GM12878 (cell line): ENCODE data around the gene TNNT2. TPM values are rescaled to one million over a fixed set of nuclear protein-coding genes. Genes with fewer than 3 reads are reported as not detected.

Experiments used
- ATAC-seq: fragments of 200-7000 bp; cut with Tn5 transposase; 3 replicates; pipeline ENCODE4 v1.9.1; 2020; ENCODE audit warnings: mild to moderate bottlenecking, moderate library complexity
- BruUV-seq: library from RNA; stranded (reverse); fragments of 400-500 nt; replicated peaks from 2 replicates; lab custom pipeline; 2021; lab: Mats Ljungman, UMichigan
- CTCF ChIA-PET: fragments of 300-600 bp; sonication (Branson Sonifier 250); formaldehyde crosslinking; extraction: SDS; loops from one replicate; lab custom pipeline; 2021; ENCODE audit warnings: inconsistent platforms; lab: Yijun Ruan, JAX
- POLR2A ChIA-PET: fragments of 350-600 bp; formaldehyde crosslinking; extraction: SDS; loops from one replicate; lab custom pipeline; 2021; ENCODE audit warnings: inconsistent platforms; lab: Charles Lee
- RAD21 ChIA-PET: fragments of 300-600 bp; sonication (Branson Sonifier 250); formaldehyde crosslinking; loops from one replicate; lab custom pipeline; 2023; ENCODE audit warnings: antibody characterized with exemption; ENCODE audit not compliant: unreplicated experiment; lab: Charles Lee
- SMC1A ChIA-PET: fragments of 300-600 bp; sonication (Branson Sonifier 250); formaldehyde crosslinking; loops from one replicate; lab custom pipeline; 2023; ENCODE audit not compliant: unreplicated experiment, uncharacterized antibody; lab: Charles Lee
- DNase-seq: peaks from one replicate; pipeline ENCODE4 v3.0.0-alpha.2; 2011; ENCODE audit warnings: low read depth, low spot score
- FAIRE-seq: peaks from 3 replicates; lab custom pipeline; 2011; peaks lifted over from hg19 to GRCh38; lab: Jason Lieb, UNC
- H2AFZ ChIP-seq: 2 replicates; pipeline ENCODE4 v1.6.0; 2011; ENCODE audit warnings: low read depth, low read length, control low read depth; ENCODE audit not compliant: control insufficient read depth
- H3K27ac ChIP-seq: 2 replicates; pipeline ENCODE4 v1.5.1; 2011; ENCODE audit warnings: control low read depth; ENCODE audit not compliant: control insufficient read depth, insufficient read depth
- H3K27me3 ChIP-seq, 2 experiments: replicated peaks in 1 of 2; 2 replicates each; pipeline versions ENCODE4 v1.6.0 to v1.6.1; 2011; ENCODE audit warnings: low read length in 1 of 2; ENCODE audit not compliant: control insufficient read depth in 2 of 2, insufficient read depth in 2 of 2
- H3K36me3 ChIP-seq, 2 experiments: 2 replicates each; pipeline ENCODE4 v1.5.1; 2011; ENCODE audit warnings: low read length in 1 of 2; ENCODE audit not compliant: control insufficient read depth in 2 of 2, insufficient read depth in 2 of 2
- H3K4me1 ChIP-seq: 2 replicates; pipeline ENCODE4 v1.6.1; 2011; ENCODE audit warnings: mild to moderate bottlenecking, low read length, moderate library complexity, mixed read lengths; ENCODE audit not compliant: control insufficient read depth, insufficient read depth
- H3K4me2 ChIP-seq: 2 replicates; pipeline ENCODE4 v1.6.0; 2011; ENCODE audit warnings: control low read depth; ENCODE audit not compliant: control insufficient read depth, insufficient read depth
- H3K4me3 ChIP-seq: fragments of 200-600 bp; sonication (generic); 2 replicates; pipeline ENCODE4 v1.5.1; 2016
- H3K79me2 ChIP-seq: 2 replicates; pipeline ENCODE4 v1.6.0; 2011; ENCODE audit warnings: low read length; ENCODE audit not compliant: control insufficient read depth, insufficient read depth
- H3K9ac ChIP-seq: 2 replicates; pipeline ENCODE4 v1.8.0; 2011; ENCODE audit warnings: low read length, control low read depth, mixed read lengths; ENCODE audit not compliant: control insufficient read depth, insufficient read depth
- H3K9me3 ChIP-seq: replicated peaks from 3 replicates; pipeline ENCODE4 v1.5.1; 2011; ENCODE audit warnings: mild to moderate bottlenecking, low read length; ENCODE audit not compliant: control insufficient read depth, insufficient read depth
- H4K20me1 ChIP-seq: 2 replicates; pipeline ENCODE4 v1.6.0; 2011; ENCODE audit not compliant: control insufficient read depth, insufficient read depth
- ASH2L ChIP-seq: fragments of 300-600, 200-600 bp; sonication (generic); IDR thresholded peaks from 2 replicates; pipeline ENCODE4 v1.6.1; 2017; ENCODE audit warnings: low read depth, mild to moderate bottlenecking, borderline replicate concordance
- BMI1 ChIP-seq: fragments of 450-650 bp; IDR thresholded peaks from 2 replicates; pipeline ENCODE4 v1.6.1; 2016; ENCODE audit warnings: mild to moderate bottlenecking, moderate library complexity, borderline replicate concordance
- E2F4 ChIP-seq: IDR thresholded peaks from 2 replicates; pipeline ENCODE4 v1.6.1; 2012; ENCODE audit warnings: low read depth, low read length, improper control_type of control experiment
- GABPA ChIP-seq: IDR thresholded peaks from 2 replicates; pipeline ENCODE4 v1.6.1; 2014; ENCODE audit warnings: antibody characterized with exemption, low read depth, mild to moderate bottlenecking, inconsistent platforms
- IKZF1 ChIP-seq: fragments of 450-650 bp; conservative IDR thresholded peaks from 2 replicates; pipeline ENCODE4 v1.6.1; 2017; ENCODE audit warnings: antibody characterized with exemption, mild to moderate bottlenecking
- NR2F1 ChIP-seq: fragments of 450-650 bp; conservative IDR thresholded peaks from 2 replicates; pipeline ENCODE4 v1.6.1; 2017; ENCODE audit warnings: mild to moderate bottlenecking
- SP1 ChIP-seq: IDR thresholded peaks from one replicate; pipeline ENCODE4 v1.6.1; 2011; ENCODE audit warnings: low read depth, low read length
- TCF12 ChIP-seq: IDR thresholded peaks from 2 replicates; pipeline ENCODE4 v1.6.1; 2011; ENCODE audit warnings: low read depth, mild to moderate bottlenecking, low read length
- USF1 ChIP-seq: IDR thresholded peaks from 2 replicates; pipeline ENCODE4 v1.6.1; 2011; ENCODE audit warnings: borderline replicate concordance, low read depth, mild to moderate bottlenecking, moderate library complexity, mixed read lengths, low read length; ENCODE audit not compliant: insufficient read depth; ENCODE audit errors: extremely low read length
- WGBS: methylation state at CpG from one replicate; pipeline ENCODE4 v1.1.6; 2016; ENCODE audit warnings: low lambda C conversion rate; ENCODE audit not compliant: insufficient replicate concordance, insufficient coverage; ENCODE audit errors: missing lambda C conversion rate; 5-methylcytosine and 5-hydroxymethylcytosine counted together
- in situ Hi-C: fragments of 300-500 bp; cut with MboI; formaldehyde crosslinking; loops from 9 replicates; pipeline ENCODE4 v1.14.3; 2018; ENCODE audit warnings: mixed read lengths
- intact Hi-C: fragments of 100-400 bp; cut with micrococcal nuclease; formaldehyde crosslinking; loops from one replicate; pipeline ENCODE4 v1.14.2; 2022; ENCODE audit not compliant: unreplicated experiment
- polyA plus RNA-seq, 11 experiments: library from polyadenylated mRNA; depleted of rRNA in 4 of 11; unstranded in 6 of 11; stranded (reverse) in 5 of 11; fragments of >200 nt; fragmentation: Nextera tagmentation in 4 of 11; fragmentation: Illumina TruSeq in 1 of 11; extraction: Ambion mirVana in 4 of 11; extraction: Trizol in 1 of 11; gene quantifications; 1 replicate in 1 of 11; 2 replicates in 10 of 11; pipeline versions ENCODE4 v1.2.1 to v1.2.3, GENCODE V29; 2011 to 2016; ENCODE audit warnings: inconsistent platforms in 2 of 11, missing spikeins in 2 of 11, low read depth in 1 of 11
- total RNA-seq, 4 experiments: library from RNA; depleted of rRNA in 3 of 4; stranded (reverse); fragments of >200 nt in 3 of 4; fragmentation: Illumina TruSeq in 1 of 4; extraction: Trizol in 1 of 4; gene quantifications; 2 replicates each; pipeline versions ENCODE4 v1.2.1 to v1.2.3, GENCODE V29; 2013 to 2021
- TF ChIP-seq, protein P1 (sequence below): IDR thresholded peaks from 2 replicates; pipeline ENCODE4 v1.6.1; 2011; ENCODE audit warnings: mild to moderate bottlenecking, low read depth, low read length, moderate library complexity; ENCODE audit not compliant: insufficient replicate concordance

The TNNT2 gene
- total and polyA plus RNA-seq, 10 of the 15 experiments (the other 5 are each of a cell fraction or from before 2014, with no cell fraction given): 2.2 TPM; not detected in 9

GRCh38 chr1:201395936-201396335 lies 18.5 kb upstream of the TNNT2 start:
- BruUV-seq: no TSS peak
- RAD21 ChIA-PET: interaction anchor here (1.2 to 17.4 kb wide), 3 partner anchors 9 to 86 kb away, joined by 4 to 340 read pairs (median 17); no protein-coding TSS in a partner anchor

More at GRCh38 chr1:201395936-201396335, 18.5 kb upstream of the TNNT2 start:
- DNase-seq (no peak), ATAC-seq (peak; percentile 48), FAIRE-seq (no peak)
- Histone ChIP-seq H3K27me3 (no peaks in the 10 kb centered on the region), H2AFZ (no peak overlapping the region), H3K4me3 (no peak overlapping the region), H3K4me2 (no peak overlapping the region), H3K79me2 (no peaks in the 10 kb centered on the region), H3K9ac (no peak overlapping the region), H3K9me3 (no peaks in the 10 kb centered on the region), H3K36me3 (no peaks in the 10 kb centered on the region), H3K4me1 (peaks cover 12% of the 10 kb centered on the region), H3K27ac (no peak overlapping the region), H4K20me1 (no peaks in the 10 kb centered on the region)
- intact Hi-C loops: no loop called here
- in situ Hi-C loops: no loop called here
- no peak for TF ChIP-seq IKZF1
- TF ChIP-seq NR2F1: 0 out of 2 replicates have a peak, but pooled peaks have one; percentile 27
- TF ChIP-seq BMI1: no peak
- TF ChIP-seq, protein P1, sequence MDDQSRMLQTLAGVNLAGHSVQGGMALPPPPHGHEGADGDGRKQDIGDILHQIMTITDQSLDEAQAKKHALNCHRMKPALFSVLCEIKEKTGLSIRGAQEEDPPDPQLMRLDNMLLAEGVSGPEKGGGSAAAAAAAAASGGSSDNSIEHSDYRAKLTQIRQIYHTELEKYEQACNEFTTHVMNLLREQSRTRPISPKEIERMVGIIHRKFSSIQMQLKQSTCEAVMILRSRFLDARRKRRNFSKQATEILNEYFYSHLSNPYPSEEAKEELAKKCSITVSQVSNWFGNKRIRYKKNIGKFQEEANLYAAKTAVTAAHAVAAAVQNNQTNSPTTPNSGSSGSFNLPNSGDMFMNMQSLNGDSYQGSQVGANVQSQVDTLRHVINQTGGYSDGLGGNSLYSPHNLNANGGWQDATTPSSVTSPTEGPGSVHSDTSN: no peak
- no peak for TF ChIP-seq ASH2L
- TF ChIP-seq SP1: no peak
- TF ChIP-seq E2F4: no peak
- no peak for TF ChIP-seq GABPA
- TF ChIP-seq USF1: no peak
- TF ChIP-seq TCF12: 0 out of 2 replicates have a peak, but pooled peaks have one; percentile 8
- ChIA-PET SMC1A (interaction anchor here (2.1 to 19.4 kb wide), 3 partner anchors 9 to 86 kb away, joined by 6 to 374 read pairs (median 17); no protein-coding TSS in a partner anchor), POLR2A (interaction anchor here (0.5 to 18.2 kb wide), 4 partner anchors 9 to 94 kb away, joined by 3 to 228 read pairs (median 8); no protein-coding TSS in a partner anchor), CTCF (interaction anchor here (0.8 to 17.8 kb wide), 5 partner anchors 11 to 316 kb away, joined by 3 to 623 read pairs (median 20); no protein-coding TSS in a partner anchor)
- WGBS: 25% methylated on average over 4 of the region's 4 CpGs
